Measurements from ENCODE around the gene SH3RF3. TPM values are rescaled to one million over a fixed set of nuclear protein-coding genes. Genes with fewer than 3 reads are reported as not detected.
"Not testable (repeated sequence)": the region's sequence is repeated elsewhere in the genome, so short reads cannot be mapped to it uniquely, and the experiment has no call there.

Gene SH3RF3
- total RNA-seq, 1 experiment from 2014 or later = 0.30 TPM

DNA sequence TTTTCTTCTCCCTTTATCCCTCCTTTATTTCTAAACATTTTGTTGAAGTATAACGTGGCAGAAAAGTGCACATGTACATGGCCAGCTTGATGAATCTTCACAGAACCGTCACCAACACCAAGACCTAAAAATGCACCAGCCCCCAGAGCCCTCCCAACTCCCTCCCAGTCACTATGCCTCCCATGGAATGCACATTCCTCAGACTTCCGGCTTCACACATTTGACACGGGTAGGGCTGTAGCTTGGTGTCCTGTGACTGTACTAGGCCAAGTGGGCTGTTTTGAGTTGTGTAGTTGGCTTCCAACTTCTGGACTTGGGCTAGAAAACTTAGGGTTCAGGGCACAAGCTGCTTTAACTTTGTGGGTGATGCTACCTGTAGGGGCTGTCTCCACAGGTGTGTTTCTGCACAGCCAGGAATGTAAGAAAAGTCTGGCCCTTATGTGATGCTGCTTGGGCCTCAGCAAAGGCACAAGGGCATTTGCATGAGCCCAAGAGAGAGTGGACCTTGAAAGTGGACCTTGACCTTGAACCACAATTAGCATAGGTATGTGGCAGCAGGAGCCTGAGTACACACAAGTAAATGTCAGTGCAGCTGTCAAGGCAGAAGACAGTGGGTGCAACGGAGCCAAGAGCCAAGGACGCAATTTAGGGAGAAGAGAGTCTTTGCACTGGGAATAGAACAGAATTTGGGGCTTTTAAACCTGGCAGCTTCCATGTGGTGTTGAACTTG lies 406.4 kb downstream of the SH3RF3 start:
- Histone ChIP-seq H3K4me1 (no peaks in the 10 kb centered on the region; the same call in 1 of the 2 replicates), H3K27me3 (peaks cover 6% of the 10 kb centered on the region; the same call in 1 of the 2 replicates), H3K27ac (no peak overlapping the region), H3K36me3 (no peaks in the 10 kb centered on the region), H3K9me3 (replicated peaks) (no peaks in the 10 kb centered on the region), H3K4me3 (no peak overlapping the region)
- DNase-seq = no peak

DNA sequence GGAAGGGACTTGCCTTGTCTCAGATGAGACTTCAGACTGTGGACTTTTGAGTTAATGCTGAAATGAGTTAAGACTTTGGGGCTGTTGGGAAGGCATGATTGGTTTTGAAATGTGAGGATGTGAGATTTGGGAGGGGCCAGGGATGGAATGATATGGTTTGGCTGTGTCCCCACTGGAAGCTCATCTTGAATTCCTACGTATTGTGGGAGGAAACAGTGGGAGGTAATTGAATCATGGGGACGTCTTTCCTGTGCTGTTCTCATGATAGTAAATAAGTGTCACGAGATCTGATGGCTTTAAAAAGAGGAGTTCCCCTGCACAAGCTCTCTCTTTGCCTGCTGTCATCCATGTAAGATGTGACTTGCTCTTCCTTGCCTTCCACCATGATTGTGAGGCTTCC lies 407.6 kb downstream of the SH3RF3 start:
- not testable (repeated sequence) for H3K27me3 ChIP-seq; DNase-seq; H3K9me3 ChIP-seq (replicated peaks); H3K36me3 ChIP-seq; H3K27ac ChIP-seq; H3K4me1 ChIP-seq; H3K4me3 ChIP-seq

DNA sequence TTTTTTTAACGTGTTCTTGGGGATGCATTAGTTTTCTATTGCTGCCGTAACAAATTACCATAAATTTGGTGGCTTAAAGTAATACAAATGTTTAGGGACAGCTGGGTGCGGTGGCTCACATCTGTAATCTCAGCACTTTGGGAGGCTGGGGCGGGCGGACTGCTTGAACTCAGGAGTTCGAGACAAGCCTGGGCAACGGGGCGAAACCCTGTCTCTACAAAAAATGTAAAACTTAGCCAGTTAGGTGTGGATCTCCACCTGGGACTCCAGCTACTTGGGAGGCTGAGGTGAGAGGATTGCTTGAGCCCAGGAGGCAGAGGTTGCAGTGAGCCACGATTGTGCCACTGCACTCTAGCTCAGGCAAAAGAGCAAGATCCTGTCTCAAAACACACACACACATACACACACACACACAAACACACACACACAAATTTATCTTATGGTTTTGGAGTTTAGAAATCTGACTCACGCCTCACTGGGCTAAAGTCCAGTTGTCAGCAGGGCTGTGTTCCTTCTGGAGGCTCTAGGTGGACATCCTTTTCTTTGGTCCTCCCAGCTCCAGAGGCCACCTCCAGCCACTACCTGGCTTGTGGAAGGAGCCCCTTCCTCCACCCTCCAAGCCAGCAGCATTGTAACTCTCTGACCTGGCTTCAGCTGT lies 408.7 kb downstream of the SH3RF3 start:
- Histone ChIP-seq H3K27ac (no peak overlapping the region), H3K4me3 (no peak overlapping the region), H3K36me3 (0 out of 2 replicates have a peak, but pooled peaks cover 2% of the 10 kb centered on the region), H3K27me3 (no peaks in the 10 kb centered on the region), H3K9me3 (replicated peaks) (no peaks in the 10 kb centered on the region), H3K4me1 (no peaks in the 10 kb centered on the region; the same call in 1 of the 2 replicates)
- DNase-seq = no peak

DNA sequence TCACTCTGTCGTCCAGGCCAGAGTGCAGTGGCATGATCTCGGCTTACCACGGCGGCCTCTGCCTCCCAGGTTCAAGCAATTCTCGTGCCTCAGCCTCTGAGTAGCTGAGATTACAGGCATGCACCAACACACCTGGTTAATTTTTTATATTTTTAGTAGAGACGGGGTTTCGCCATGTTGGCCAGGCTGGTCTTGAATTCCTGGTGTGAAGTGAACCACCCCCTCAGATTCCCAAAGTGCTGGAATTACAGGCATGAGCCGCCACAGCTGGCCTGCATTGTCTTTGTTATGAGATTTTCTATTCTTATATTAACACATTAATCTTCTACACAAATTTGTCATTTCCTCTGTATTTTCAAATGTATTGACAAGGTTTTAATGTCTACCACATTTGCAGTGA lies 409.5 kb downstream of the SH3RF3 start:
- H3K4me3 ChIP-seq = no peak overlapping the region
- H3K27me3 ChIP-seq = no peaks in the 10 kb centered on the region
- no peak for DNase-seq
- no peaks in the 10 kb centered on the region for H3K9me3 ChIP-seq (replicated peaks)
- 0 out of 2 replicates have a peak, but pooled peaks cover 2% of the 10 kb centered on the region for H3K36me3 ChIP-seq
- no peak overlapping the region for H3K27ac ChIP-seq
- H3K4me1 ChIP-seq = no peaks in the 10 kb centered on the region; the same call in 1 of the 2 replicates

DNA sequence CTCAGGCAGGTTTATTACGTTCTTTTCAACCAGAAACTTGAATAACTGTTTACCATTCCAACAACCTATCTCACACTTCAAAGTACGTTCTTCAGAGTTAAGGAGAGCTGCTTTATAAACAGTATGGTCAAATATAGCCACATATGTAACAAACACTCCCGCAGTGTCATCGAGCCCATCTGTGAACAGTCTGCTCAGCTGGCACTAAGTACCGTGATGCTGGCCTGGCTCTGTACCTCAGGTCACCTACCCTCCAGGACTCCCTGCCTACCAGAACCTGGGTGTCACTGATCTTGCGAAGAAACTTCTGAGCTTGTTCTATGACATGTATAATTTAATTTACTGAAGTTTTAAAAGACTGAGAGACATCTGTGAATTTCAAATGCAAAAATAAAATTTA lies 413.4 kb downstream of the SH3RF3 start:
- Histone ChIP-seq H3K4me3 (no peak overlapping the region), H3K4me1 (no peaks in the 10 kb centered on the region), H3K27ac (no peak overlapping the region), H3K27me3 (no peaks in the 10 kb centered on the region), H3K36me3 (peaks cover 10% of the 10 kb centered on the region; the same call in 1 of the 2 replicates), H3K9me3 (replicated peaks) (no peaks in the 10 kb centered on the region)
- DNase-seq = no peak

DNA sequence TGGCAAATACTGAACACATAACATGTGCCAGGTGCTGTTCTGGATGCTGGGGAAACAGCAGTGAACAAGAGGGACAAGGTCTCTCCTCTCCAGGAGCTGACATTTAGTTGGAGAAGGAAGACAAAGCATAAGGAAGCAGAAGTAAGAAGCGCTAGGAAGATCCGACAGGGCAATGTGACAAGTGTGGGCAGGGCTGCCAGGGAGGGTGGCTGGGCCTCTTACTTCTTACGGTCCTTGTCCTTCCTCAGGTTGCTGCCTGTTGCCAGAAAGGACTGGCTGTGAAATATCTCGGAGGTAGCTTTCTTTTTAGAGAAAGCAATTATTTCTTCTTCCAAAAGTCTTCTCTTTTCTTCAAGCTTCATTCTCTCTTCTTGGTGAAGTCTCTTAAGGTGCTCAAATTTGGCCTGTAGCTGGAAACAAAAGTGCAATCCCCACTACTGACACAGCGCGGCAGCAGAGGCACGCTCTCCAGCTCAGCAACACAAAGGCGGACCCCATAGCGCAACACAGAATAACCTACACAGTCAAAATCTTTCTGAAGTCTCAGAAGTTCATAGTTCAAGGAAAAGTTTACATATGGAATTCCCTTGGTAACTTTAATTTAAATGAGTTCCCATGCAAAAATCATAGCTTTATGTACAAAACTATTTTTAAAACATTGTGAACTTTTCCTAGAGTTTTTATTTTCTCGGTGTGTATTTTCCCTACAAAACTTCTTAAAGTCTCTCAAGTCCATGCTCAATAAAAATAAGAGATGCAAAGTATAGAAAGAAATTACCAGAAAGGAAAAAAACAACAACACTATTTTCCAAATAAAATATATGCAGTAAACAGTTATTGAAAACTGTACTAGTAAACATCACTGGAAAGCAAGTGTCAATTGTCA lies 417.1 kb downstream of the SH3RF3 start:
- DNase-seq = peak; percentile 20 to 47
- Histone ChIP-seq H3K36me3 (peaks cover 12% of the 10 kb centered on the region; the same call in 1 of the 2 replicates), H3K4me3 (no peak overlapping the region), H3K4me1 (no peaks in the 10 kb centered on the region), H3K27ac (no peak overlapping the region), H3K9me3 (replicated peaks) (no peaks in the 10 kb centered on the region), H3K27me3 (no peaks in the 10 kb centered on the region)

DNA sequence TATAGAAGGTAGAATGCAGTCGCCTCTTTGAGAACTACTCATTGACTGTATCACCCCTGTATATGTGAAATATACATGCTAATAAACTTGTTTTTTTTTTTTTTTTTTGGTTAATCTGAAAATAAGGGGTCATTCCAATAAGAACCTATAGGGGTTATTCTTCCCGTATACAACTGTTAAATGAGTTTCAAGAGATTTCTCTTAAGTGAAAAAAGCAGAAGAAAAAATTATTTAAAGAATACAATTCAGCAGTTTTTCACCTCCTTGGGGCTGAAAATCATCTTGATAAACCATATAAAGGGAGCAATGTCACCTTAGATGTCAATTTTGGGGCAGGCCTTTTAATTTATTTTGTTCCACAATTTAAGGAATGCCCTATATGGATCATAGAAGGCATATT lies 418.3 kb downstream of the SH3RF3 start:
- Histone ChIP-seq H3K4me1 (no peaks in the 10 kb centered on the region), H3K27ac (no peak overlapping the region), H3K9me3 (replicated peaks) (no peaks in the 10 kb centered on the region), H3K36me3 (peaks cover 13% of the 10 kb centered on the region), H3K27me3 (no peaks in the 10 kb centered on the region), H3K4me3 (no peak overlapping the region)
- DNase-seq = no peak

DNA sequence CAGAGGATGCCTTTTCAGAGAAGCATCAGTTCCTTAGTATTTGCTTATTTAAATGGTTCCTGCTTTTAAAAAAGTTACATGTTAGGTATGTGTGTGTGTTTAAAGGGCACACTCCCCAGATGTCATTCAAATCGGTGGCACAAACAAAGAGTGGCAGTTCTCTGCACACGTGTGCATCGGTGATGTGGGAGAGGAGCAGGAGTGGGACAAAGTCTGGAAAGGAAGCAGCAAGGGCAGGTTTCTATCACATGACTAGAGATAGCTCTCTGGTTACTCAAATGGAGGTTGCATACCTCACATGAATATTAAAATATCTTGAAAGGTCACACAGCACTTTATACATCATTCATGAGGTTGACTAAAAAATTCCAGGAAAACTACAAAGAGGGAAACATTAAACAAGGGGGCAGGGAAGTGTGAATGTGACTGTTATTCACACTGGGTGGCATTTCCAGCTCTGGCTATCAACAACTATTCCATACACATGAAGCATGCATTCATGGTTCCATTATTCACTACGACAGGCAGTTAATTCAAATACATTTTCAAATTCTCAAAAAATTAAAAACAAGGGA lies 420.1 kb downstream of the SH3RF3 start:
- peaks cover 21% of the 10 kb centered on the region for H3K36me3 ChIP-seq
- no peaks in the 10 kb centered on the region for H3K4me1 ChIP-seq
- H3K4me3 ChIP-seq = no peak overlapping the region
- DNase-seq = no peak
- H3K9me3 ChIP-seq (replicated peaks) = no peaks in the 10 kb centered on the region
- no peak overlapping the region for H3K27ac ChIP-seq
- no peaks in the 10 kb centered on the region for H3K27me3 ChIP-seq

Other genes with a start within 250 kb of the SH3RF3 start
- 0.08 TPM in 1 of 2 replicates, not detected in the other for gene EDAR, start 140.0 kb upstream of the SH3RF3 start, total RNA-seq (2014; rRNA removed; shearing (Covaris generic))